Stomach (tissue), 4 donors: Measurements from ENCODE around the gene TEX48.

Source experiments
- CTCF ChIP-seq, 7 experiments: fragments of 450-650 bp in 4 of 7; fragments of 200-600 bp in 3 of 7; sonication (generic) in 3 of 7; IDR thresholded peaks; one replicate each; pipeline ENCODE4 v1.5.1; 2016 to 2019; ENCODE audit warnings: antibody characterized with exemption in 7 of 7, control low read depth in 2 of 7, mild to moderate bottlenecking in 1 of 7
- EP300 ChIP-seq: sonication (generic); formaldehyde crosslinking; IDR thresholded peaks from one replicate; pipeline ENCODE4 v1.6.1; 2017; ENCODE audit warnings: antibody characterized with exemption
- POLR2A ChIP-seq, 4 donors: fragments of 450-650 bp; IDR thresholded peaks; one replicate each; pipeline ENCODE4 v1.6.1; 2016; ENCODE audit warnings: antibody characterized with exemption in 4 of 4, control low read depth in 2 of 4, mild to moderate bottlenecking in 1 of 4, moderate library complexity in 1 of 4

GRCh38 chr9:114725930-114726329 is 43.9 kb upstream of the TEX48 start:
- TF ChIP-seq CTCF (IDR thresholded peaks at IDR 0.05) (no peak), POLR2A (IDR thresholded peaks at IDR 0.05) (no peak), EP300 (no peak)
